ENCODE measurements around the gene SIRT2. TPM values are rescaled to one million over a fixed set of nuclear protein-coding genes. Genes with fewer than 3 reads are reported as not detected.
"Not testable (repeated sequence)": the region's sequence is repeated elsewhere in the genome, so short reads cannot be mapped to it uniquely, and the experiment has no call there.

Gene SIRT2
- total RNA-seq, 1 experiment from 2014 or later = 51.7 TPM

GRCh38 chr19:38890686-38891085 lies 8.7 kb downstream of the SIRT2 start:
- H3K9me3 Mint-ChIP-seq (ENCODE audit: low read depth, unreplicated experiment) = no peaks in the 10 kb centered on the region
- no peaks in the 10 kb centered on the region for H3K27me3 Mint-ChIP-seq (ENCODE audit: unreplicated experiment)
- no peak for TF ChIP-seq CTCF (IDR thresholded peaks at IDR 0.05; ENCODE audit: unreplicated experiment)
- no peak overlapping the region for H3K4me3 Mint-ChIP-seq (ENCODE audit: low read depth, unreplicated experiment)
- CTCF ChIA-PET = no interaction called here
- no peak overlapping the region for H3K27ac Mint-ChIP-seq (ENCODE audit: unreplicated experiment)
- intact Hi-C loops (cut with micrococcal nuclease; ENCODE audit: unreplicated experiment) = no loop called here
- no TSS peak for BruUV-seq (replicated peaks)
- H3K4me1 Mint-ChIP-seq (ENCODE audit: low read depth, unreplicated experiment) = no peaks in the 10 kb centered on the region
- peaks cover 10% of the 10 kb centered on the region for H3K36me3 Mint-ChIP-seq (ENCODE audit: insufficient read depth, unreplicated experiment)
- no peak for DNase-seq

GRCh38 chr19:38889803-38890202 lies 9.6 kb downstream of the SIRT2 start:
- Mint-ChIP-seq H3K4me3 (ENCODE audit: low read depth, unreplicated experiment) (no peak overlapping the region), H3K4me1 (ENCODE audit: low read depth, unreplicated experiment) (no peaks in the 10 kb centered on the region), H3K27me3 (ENCODE audit: unreplicated experiment) (no peaks in the 10 kb centered on the region), H3K36me3 (ENCODE audit: insufficient read depth, unreplicated experiment) (peaks cover 9% of the 10 kb centered on the region), H3K9me3 (ENCODE audit: low read depth, unreplicated experiment) (no peaks in the 10 kb centered on the region), H3K27ac (ENCODE audit: unreplicated experiment) (no peak overlapping the region)
- TF ChIP-seq CTCF (IDR thresholded peaks at IDR 0.05; ENCODE audit: unreplicated experiment) = no peak
- DNase-seq = no peak
- CTCF ChIA-PET = no interaction called here
- BruUV-seq (replicated peaks) = no TSS peak
- intact Hi-C loops (cut with micrococcal nuclease; ENCODE audit: unreplicated experiment) = loop anchor here (5.0 kb wide), 1 partner anchor 38 kb away; no protein-coding TSS in a partner anchor

DNA sequence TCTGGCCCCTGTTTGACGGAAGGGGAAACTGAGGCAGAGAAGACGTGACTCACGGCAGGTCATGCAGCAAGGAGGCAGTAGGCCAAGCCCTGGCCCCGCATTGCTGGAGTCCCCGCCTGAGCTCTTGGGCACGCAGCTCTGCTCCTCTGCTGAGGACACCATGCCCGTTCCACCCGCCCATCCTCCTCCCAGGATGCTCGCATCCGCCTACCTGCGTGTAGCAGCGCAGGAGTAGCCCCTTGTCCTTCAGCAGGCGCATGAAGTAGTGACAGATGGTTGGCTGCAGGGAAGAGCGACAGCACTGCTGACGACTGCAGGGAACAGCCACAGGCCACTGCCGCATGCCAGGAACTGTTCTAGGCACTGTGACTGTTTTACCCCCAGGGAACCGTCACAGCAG lies 10.5 kb downstream of the SIRT2 start:
- no peak for TF ChIP-seq CTCF (IDR thresholded peaks at IDR 0.05; ENCODE audit: unreplicated experiment)
- DNase-seq = no peak
- H3K36me3 Mint-ChIP-seq (ENCODE audit: insufficient read depth, unreplicated experiment) = peaks cover 3% of the 10 kb centered on the region
- intact Hi-C loops (cut with micrococcal nuclease; ENCODE audit: unreplicated experiment) = loop anchor here (5.0 kb wide), 1 partner anchor 37 kb away; no protein-coding TSS in a partner anchor
- CTCF ChIA-PET = interaction anchor here (0.7 to 1.7 kb wide), 3 partner anchors 36 to 486 kb away, joined by 3 to 7 read pairs (median 3); partner anchors contain the start of gene FAM98C
- no peak overlapping the region for H3K4me3 Mint-ChIP-seq (ENCODE audit: low read depth, unreplicated experiment)
- H3K9me3 Mint-ChIP-seq (ENCODE audit: low read depth, unreplicated experiment) = no peaks in the 10 kb centered on the region
- no TSS peak for BruUV-seq (replicated peaks)
- H3K27ac Mint-ChIP-seq (ENCODE audit: unreplicated experiment) = no peak overlapping the region
- no peaks in the 10 kb centered on the region for H3K4me1 Mint-ChIP-seq (ENCODE audit: low read depth, unreplicated experiment)
- no peaks in the 10 kb centered on the region for H3K27me3 Mint-ChIP-seq (ENCODE audit: unreplicated experiment)

GRCh38 chr19:38884691-38885090 lies 14.7 kb downstream of the SIRT2 start:
- H3K4me1 Mint-ChIP-seq (ENCODE audit: low read depth, unreplicated experiment); DNase-seq; BruUV-seq (replicated peaks); H3K4me3 Mint-ChIP-seq (ENCODE audit: low read depth, unreplicated experiment); CTCF ChIA-PET; H3K9me3 Mint-ChIP-seq (ENCODE audit: low read depth, unreplicated experiment); H3K27ac Mint-ChIP-seq (ENCODE audit: unreplicated experiment); H3K27me3 Mint-ChIP-seq (ENCODE audit: unreplicated experiment): not testable (repeated sequence)
- intact Hi-C loops (cut with micrococcal nuclease; ENCODE audit: unreplicated experiment) = loop anchor here (5.0 kb wide), 1 partner anchor 32 kb away; no protein-coding TSS in a partner anchor
- peaks cover 11% of the 10 kb centered on the region for H3K36me3 Mint-ChIP-seq (ENCODE audit: insufficient read depth, unreplicated experiment)

DNA sequence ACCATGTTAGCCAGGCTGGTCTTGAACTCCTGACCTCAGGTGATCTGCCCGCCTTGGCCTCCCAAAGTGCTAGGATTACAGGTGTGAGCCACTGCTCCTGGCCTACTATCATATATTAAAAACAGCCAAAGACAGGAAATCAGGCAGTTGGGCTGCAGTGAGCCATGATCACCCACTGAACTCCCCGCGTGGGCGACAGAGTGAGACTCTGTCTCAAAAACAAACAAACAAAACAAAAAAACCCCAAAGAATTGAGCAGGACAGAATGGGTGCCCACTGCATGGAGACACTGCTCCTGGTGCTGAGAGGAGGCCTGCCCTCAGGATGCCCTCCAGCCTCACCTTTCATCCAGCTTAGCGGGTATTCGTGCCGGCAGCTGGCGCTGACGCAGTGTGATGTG lies 16.1 kb downstream of the SIRT2 start:
- Mint-ChIP-seq H3K36me3 (ENCODE audit: insufficient read depth, unreplicated experiment) (peaks cover 15% of the 10 kb centered on the region), H3K9me3 (ENCODE audit: low read depth, unreplicated experiment) (no peaks in the 10 kb centered on the region), H3K4me1 (ENCODE audit: low read depth, unreplicated experiment) (no peaks in the 10 kb centered on the region), H3K4me3 (ENCODE audit: low read depth, unreplicated experiment) (no peak overlapping the region), H3K27ac (ENCODE audit: unreplicated experiment) (no peak overlapping the region), H3K27me3 (ENCODE audit: unreplicated experiment) (no peaks in the 10 kb centered on the region)
- intact Hi-C loops (cut with micrococcal nuclease; ENCODE audit: unreplicated experiment) = no loop called here
- BruUV-seq (replicated peaks) = no TSS peak
- DNase-seq = no peak
- TF ChIP-seq CTCF (IDR thresholded peaks at IDR 0.05; ENCODE audit: unreplicated experiment) = no peak
- CTCF ChIA-PET = no interaction called here
